ENCODE data around the gene LRMDA. TPM values are rescaled to one million over a fixed set of nuclear protein-coding genes. Genes with fewer than 3 reads are reported as not detected.

Gene LRMDA
- total and polyA plus RNA-seq, 2 of the 13 experiments (the other 11 are each of a cell fraction or from before 2014, with no cell fraction given) = 13.4 to 22.0 TPM

DNA sequence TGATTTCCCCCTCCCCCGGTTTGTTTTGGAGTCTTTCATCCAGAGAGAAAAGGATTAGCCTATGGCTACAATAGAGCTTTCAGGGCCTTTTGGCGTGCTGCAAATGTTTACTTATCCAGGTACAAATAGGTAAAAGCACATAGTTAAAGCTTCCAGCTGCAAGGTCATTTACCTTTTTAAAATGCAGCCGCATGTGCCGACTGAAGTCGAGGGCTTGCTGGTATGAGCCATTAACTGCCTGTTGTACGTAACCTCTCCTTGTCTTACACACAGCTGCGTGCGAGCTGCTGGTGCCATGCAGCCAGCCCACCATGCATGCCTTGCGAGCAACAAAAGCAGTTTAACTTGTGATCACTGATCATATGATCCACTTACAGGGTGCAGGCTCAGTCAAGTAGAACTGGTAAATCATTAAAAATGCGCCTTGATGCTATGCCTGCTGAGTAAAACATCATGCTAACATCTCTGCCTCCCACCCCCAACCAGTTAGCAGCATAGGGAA, 866.4 kb downstream of the LRMDA start (continued):
- TF ChIP-seq ATF7-NPFF (CRISPR knock-in tag; IDR thresholded peaks at IDR 0.05; ENCODE audit: low read depth) (peak; percentile 52; the same call in 1 of the 2 replicates), ZNF350 (CRISPR knock-in tag; IDR thresholded peaks at IDR 0.05; ENCODE audit: borderline replicate concordance, low read depth) (peak; percentile 47; the same call in 1 of the 2 replicates), GATAD2A (CRISPR knock-in tag; IDR thresholded peaks at IDR 0.05) (peak; percentile 71), ZNF891 (CRISPR knock-in tag; IDR thresholded peaks at IDR 0.05) (0 out of 2 replicates have a peak, but pooled peaks have one; percentile 57), CHD4 (IDR thresholded peaks at IDR 0.05; ENCODE audit: borderline replicate concordance, low read length) (no peak), ELF1 (CRISPR knock-in tag; IDR thresholded peaks at IDR 0.05) (no peak), TCF7L2 (IDR thresholded peaks at IDR 0.05; ENCODE audit: low read depth, low read length) (no peak), ZNF546 (CRISPR knock-in tag; conservative IDR thresholded peaks at IDR 0.05) (no peak), TEAD3 (CRISPR knock-in tag; optimal IDR thresholded peaks at IDR 0.05; ENCODE audit: borderline replicate concordance) (peak; percentile 66), BCL6 (CRISPR knock-in tag; IDR thresholded peaks at IDR 0.05) (peak; percentile 78), ZBTB3 (CRISPR knock-in tag; IDR thresholded peaks at IDR 0.05; ENCODE audit: borderline replicate concordance, low read depth) (0 out of 2 replicates have a peak, but pooled peaks have one; percentile 44), SP5 (CRISPR knock-in tag; IDR thresholded peaks at IDR 0.05; ENCODE audit: borderline replicate concordance, low read depth) (peak; percentile 16; the same call in 1 of the 2 replicates), ZNF552 (CRISPR knock-in tag; IDR thresholded peaks at IDR 0.05; ENCODE audit: borderline replicate concordance) (peak; percentile 56; the same call in 1 of the 2 replicates), SAP130 (CRISPR knock-in tag; IDR thresholded peaks at IDR 0.05; ENCODE audit: low read depth) (peak; percentile 56), ZSCAN30 (CRISPR knock-in tag; IDR thresholded peaks at IDR 0.05) (no peak), BHLHE40 (IDR thresholded peaks at IDR 0.05; ENCODE audit: low read length) (0 out of 2 replicates have a peak, but pooled peaks have one; percentile 55), TCF7 (IDR thresholded peaks at IDR 0.05; ENCODE audit: low read depth) (peak; percentile 76), ZNF317 (CRISPR knock-in tag; IDR thresholded peaks at IDR 0.05) (0 out of 2 replicates have a peak, but pooled peaks have one; percentile 45), ZNF138 (CRISPR knock-in tag; IDR thresholded peaks at IDR 0.05; ENCODE audit: low read depth) (no peak), HDAC1 (CRISPR knock-in tag; IDR thresholded peaks at IDR 0.05) (no peak), ZNF20 (CRISPR knock-in tag; IDR thresholded peaks at IDR 0.05) (no peak), IKZF4 (CRISPR knock-in tag; IDR thresholded peaks at IDR 0.05; ENCODE audit: borderline replicate concordance, low read depth, not compliant biosample characterization) (no peak), ZNF569 (CRISPR knock-in tag; IDR thresholded peaks at IDR 0.05; ENCODE audit: borderline replicate concordance) (0 out of 2 replicates have a peak, but pooled peaks have one; percentile 6), RBAK (CRISPR knock-in tag; IDR thresholded peaks at IDR 0.05) (0 out of 2 replicates have a peak, but pooled peaks have one; percentile 45), ZNF484 (CRISPR knock-in tag; IDR thresholded peaks at IDR 0.05; ENCODE audit: borderline replicate concordance, low read depth) (no peak)
- TF ChIP-seq, protein P1, sequence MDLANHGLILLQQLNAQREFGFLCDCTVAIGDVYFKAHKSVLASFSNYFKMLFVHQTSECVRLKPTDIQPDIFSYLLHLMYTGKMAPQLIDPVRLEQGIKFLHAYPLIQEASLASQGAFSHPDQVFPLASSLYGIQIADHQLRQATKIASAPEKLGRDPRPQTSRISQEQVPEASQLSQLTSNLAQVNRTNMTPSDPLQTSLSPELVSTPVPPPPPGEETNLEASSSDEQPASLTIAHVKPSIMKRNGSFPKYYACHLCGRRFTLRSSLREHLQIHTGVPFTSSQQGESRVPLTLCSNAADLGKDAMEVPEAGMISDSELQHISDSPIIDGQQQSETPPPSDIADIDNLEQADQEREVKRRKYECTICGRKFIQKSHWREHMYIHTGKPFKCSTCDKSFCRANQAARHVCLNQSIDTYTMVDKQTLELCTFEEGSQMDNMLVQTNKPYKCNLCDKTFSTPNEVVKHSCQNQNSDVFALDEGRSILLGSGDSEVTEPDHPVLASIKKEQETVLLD (CRISPR knock-in tag; IDR thresholded peaks at IDR 0.05; ENCODE audit: low read depth) = no peak
- TF ChIP-seq, protein P2, sequence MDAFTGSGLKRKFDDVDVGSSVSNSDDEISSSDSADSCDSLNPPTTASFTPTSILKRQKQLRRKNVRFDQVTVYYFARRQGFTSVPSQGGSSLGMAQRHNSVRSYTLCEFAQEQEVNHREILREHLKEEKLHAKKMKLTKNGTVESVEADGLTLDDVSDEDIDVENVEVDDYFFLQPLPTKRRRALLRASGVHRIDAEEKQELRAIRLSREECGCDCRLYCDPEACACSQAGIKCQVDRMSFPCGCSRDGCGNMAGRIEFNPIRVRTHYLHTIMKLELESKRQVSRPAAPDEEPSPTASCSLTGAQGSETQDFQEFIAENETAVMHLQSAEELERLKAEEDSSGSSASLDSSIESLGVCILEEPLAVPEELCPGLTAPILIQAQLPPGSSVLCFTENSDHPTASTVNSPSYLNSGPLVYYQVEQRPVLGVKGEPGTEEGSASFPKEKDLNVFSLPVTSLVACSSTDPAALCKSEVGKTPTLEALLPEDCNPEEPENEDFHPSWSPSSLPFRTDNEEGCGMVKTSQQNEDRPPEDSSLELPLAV (CRISPR knock-in tag; conservative IDR thresholded peaks at IDR 0.05; ENCODE audit: low read depth) = no peak
- TF ChIP-seq, protein P3, sequence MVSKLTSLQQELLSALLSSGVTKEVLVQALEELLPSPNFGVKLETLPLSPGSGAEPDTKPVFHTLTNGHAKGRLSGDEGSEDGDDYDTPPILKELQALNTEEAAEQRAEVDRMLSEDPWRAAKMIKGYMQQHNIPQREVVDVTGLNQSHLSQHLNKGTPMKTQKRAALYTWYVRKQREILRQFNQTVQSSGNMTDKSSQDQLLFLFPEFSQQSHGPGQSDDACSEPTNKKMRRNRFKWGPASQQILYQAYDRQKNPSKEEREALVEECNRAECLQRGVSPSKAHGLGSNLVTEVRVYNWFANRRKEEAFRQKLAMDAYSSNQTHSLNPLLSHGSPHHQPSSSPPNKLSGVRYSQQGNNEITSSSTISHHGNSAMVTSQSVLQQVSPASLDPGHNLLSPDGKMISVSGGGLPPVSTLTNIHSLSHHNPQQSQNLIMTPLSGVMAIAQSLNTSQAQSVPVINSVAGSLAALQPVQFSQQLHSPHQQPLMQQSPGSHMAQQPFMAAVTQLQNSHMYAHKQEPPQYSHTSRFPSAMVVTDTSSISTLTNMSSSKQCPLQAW (CRISPR knock-in tag; IDR thresholded peaks at IDR 0.05) = peak; percentile 17; the same call in 1 of the 2 replicates

Measured in HepG2 (cell line).